Measurements from ENCODE around the gene RETREG2. TPM values are rescaled to one million over a fixed set of nuclear protein-coding genes. Genes with fewer than 3 reads are reported as not detected.

The RETREG2 gene
- total and polyA plus RNA-seq, 2 experiments from 2014 or later, result 13.2 to 41.8 TPM

DNA sequence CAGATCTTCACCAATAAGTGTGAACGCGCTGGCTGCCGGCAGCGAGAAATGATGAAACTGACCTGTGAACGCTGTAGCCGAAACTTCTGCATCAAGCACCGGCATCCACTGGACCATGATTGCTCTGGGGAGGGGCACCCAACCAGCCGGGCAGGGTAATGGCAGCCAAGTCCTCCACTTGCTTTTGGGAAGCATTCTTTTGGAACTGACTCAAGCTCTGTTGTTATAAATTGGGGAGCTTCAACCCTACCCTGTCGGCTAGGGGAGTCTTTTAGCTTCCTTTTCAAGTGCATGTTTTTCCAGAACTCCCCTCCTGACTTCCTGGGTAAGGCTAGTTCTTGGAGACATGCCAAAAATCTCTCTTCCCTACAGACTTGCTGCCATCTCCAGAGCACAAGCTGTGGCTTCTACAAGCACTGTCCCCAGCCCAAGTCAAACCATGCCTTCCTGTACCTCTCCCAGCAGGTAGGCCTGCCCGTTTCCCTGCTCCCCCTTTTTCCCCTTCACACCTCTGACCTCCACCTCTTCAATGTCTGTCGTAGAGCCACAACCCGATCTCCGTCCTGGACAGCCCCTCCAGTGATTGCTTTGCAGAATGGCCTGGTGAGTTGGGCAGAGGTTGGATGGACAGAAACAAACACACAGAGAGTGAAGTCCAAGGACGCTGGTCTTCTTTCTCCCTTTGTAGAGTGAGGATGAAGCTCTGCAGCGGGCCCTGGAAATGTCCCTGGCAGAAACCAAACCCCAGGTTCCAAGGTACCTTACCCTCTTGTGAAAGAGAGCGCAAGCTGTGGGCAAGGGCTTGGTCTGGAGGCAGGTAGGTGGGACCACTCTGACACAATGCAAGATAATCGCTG is 30.0 kb downstream of the RETREG2 start:
- Mint-ChIP-seq H3K27ac (no peak overlapping the region), H3K36me3 (ENCODE audit: low read depth) (peaks cover 40% of the 10 kb centered on the region), H3K9me3 (peaks cover 2% of the 10 kb centered on the region; the same call in 1 of the 3 replicates), H3K4me1 (peaks cover 13% of the 10 kb centered on the region; the same call in 2 of the 3 replicates), H3K4me3 (peak overlapping the region; percentile 88), H3K27me3 (ENCODE audit: insufficient read depth, low read depth, poor library complexity) (peaks cover 13% of the 10 kb centered on the region)
- ATAC-seq, result no peak
- Histone ChIP-seq H3K4me2 (peak overlapping the region; percentile 96; the same call in 1 of the 2 replicates), H3F3A (replicated peaks; ENCODE audit: low read depth) (peaks cover 15% of the 10 kb centered on the region; the same call in 1 of the 2 replicates), H3K27me3 (ENCODE audit: insufficient read depth) (no peaks in the 10 kb centered on the region), H3K79me2 (replicated peaks; ENCODE audit: insufficient read depth) (no peaks in the 10 kb centered on the region), H4K20me1 (replicated peaks; ENCODE audit: insufficient read depth) (no peaks in the 10 kb centered on the region; the same call in 1 of the 2 replicates), H3K9me2 (ENCODE audit: insufficient read depth) (no peaks in the 10 kb centered on the region), H2AFZ (no peak overlapping the region), H3K4me1 (ENCODE audit: insufficient read depth) (peaks cover 15% of the 10 kb centered on the region), H3K36me3 (ENCODE audit: insufficient read depth) (no peaks in the 10 kb centered on the region; the same call in 1 of the 2 replicates), H3K27ac (ENCODE audit: low read depth) (no peak overlapping the region; the same call in 1 of the 2 replicates), H3K4me3 (peak overlapping the region; percentile 84; the same call in 1 of the 2 replicates)
- no peak for TF ChIP-seq EZH2 (IDR thresholded peaks at IDR 0.05; ENCODE audit: low read depth, unreplicated experiment)
- TF ChIP-seq ZNF114 (CRISPR knock-in tag; IDR thresholded peaks at IDR 0.05), result no peak
- TF ChIP-seq, protein P1, sequence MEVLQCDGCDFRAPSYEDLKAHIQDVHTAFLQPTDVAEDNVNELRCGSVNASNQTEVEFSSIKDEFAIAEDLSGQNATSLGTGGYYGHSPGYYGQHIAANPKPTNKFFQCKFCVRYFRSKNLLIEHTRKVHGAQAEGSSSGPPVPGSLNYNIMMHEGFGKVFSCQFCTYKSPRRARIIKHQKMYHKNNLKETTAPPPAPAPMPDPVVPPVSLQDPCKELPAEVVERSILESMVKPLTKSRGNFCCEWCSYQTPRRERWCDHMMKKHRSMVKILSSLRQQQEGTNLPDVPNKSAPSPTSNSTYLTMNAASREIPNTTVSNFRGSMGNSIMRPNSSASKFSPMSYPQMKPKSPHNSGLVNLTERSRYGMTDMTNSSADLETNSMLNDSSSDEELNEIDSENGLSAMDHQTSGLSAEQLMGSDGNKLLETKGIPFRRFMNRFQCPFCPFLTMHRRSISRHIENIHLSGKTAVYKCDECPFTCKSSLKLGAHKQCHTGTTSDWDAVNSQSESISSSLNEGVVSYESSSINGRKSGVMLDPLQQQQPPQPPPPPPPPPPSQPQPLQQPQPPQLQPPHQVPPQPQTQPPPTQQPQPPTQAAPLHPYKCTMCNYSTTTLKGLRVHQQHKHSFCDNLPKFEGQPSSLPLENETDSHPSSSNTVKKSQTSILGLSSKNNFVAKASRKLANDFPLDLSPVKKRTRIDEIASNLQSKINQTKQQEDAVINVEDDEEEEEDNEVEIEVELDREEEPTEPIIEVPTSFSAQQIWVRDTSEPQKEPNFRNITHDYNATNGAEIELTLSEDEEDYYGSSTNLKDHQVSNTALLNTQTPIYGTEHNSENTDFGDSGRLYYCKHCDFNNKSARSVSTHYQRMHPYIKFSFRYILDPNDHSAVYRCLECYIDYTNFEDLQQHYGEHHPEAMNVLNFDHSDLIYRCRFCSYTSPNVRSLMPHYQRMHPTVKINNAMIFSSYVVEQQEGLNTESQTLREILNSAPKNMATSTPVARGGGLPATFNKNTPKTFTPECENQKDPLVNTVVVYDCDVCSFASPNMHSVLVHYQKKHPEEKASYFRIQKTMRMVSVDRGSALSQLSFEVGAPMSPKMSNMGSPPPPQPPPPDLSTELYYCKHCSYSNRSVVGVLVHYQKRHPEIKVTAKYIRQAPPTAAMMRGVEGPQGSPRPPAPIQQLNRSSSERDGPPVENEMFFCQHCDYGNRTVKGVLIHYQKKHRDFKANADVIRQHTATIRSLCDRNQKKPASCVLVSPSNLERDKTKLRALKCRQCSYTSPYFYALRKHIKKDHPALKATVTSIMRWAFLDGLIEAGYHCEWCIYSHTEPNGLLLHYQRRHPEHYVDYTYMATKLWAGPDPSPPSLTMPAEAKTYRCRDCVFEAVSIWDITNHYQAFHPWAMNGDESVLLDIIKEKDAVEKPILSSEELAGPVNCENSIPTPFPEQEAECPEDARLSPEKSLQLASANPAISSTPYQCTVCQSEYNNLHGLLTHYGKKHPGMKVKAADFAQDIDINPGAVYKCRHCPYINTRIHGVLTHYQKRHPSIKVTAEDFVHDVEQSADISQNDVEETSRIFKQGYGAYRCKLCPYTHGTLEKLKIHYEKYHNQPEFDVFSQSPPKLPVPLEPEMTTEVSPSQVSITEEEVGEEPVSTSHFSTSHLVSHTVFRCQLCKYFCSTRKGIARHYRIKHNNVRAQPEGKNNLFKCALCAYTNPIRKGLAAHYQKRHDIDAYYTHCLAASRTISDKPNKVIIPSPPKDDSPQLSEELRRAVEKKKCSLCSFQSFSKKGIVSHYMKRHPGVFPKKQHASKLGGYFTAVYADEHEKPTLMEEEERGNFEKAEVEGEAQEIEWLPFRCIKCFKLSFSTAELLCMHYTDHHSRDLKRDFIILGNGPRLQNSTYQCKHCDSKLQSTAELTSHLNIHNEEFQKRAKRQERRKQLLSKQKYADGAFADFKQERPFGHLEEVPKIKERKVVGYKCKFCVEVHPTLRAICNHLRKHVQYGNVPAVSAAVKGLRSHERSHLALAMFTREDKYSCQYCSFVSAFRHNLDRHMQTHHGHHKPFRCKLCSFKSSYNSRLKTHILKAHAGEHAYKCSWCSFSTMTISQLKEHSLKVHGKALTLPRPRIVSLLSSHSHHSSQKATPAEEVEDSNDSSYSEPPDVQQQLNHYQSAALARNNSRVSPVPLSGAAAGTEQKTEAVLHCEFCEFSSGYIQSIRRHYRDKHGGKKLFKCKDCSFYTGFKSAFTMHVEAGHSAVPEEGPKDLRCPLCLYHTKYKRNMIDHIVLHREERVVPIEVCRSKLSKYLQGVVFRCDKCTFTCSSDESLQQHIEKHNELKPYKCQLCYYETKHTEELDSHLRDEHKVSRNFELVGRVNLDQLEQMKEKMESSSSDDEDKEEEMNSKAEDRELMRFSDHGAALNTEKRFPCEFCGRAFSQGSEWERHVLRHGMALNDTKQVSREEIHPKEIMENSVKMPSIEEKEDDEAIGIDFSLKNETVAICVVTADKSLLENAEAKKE (CRISPR knock-in tag; IDR thresholded peaks at IDR 0.05), result no peak
- no peak for TF ChIP-seq POLR2AphosphoS5 (IDR thresholded peaks at IDR 0.05; ENCODE audit: low read depth)
- TF ChIP-seq, protein P2, sequence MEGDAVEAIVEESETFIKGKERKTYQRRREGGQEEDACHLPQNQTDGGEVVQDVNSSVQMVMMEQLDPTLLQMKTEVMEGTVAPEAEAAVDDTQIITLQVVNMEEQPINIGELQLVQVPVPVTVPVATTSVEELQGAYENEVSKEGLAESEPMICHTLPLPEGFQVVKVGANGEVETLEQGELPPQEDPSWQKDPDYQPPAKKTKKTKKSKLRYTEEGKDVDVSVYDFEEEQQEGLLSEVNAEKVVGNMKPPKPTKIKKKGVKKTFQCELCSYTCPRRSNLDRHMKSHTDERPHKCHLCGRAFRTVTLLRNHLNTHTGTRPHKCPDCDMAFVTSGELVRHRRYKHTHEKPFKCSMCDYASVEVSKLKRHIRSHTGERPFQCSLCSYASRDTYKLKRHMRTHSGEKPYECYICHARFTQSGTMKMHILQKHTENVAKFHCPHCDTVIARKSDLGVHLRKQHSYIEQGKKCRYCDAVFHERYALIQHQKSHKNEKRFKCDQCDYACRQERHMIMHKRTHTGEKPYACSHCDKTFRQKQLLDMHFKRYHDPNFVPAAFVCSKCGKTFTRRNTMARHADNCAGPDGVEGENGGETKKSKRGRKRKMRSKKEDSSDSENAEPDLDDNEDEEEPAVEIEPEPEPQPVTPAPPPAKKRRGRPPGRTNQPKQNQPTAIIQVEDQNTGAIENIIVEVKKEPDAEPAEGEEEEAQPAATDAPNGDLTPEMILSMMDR (conservative IDR thresholded peaks at IDR 0.05; ENCODE audit: low read depth in 2 of 2), result no peak
- TF ChIP-seq STAT1 (IDR thresholded peaks at IDR 0.05; ENCODE audit: unreplicated experiment), result no peak
- TF ChIP-seq, protein P3, sequence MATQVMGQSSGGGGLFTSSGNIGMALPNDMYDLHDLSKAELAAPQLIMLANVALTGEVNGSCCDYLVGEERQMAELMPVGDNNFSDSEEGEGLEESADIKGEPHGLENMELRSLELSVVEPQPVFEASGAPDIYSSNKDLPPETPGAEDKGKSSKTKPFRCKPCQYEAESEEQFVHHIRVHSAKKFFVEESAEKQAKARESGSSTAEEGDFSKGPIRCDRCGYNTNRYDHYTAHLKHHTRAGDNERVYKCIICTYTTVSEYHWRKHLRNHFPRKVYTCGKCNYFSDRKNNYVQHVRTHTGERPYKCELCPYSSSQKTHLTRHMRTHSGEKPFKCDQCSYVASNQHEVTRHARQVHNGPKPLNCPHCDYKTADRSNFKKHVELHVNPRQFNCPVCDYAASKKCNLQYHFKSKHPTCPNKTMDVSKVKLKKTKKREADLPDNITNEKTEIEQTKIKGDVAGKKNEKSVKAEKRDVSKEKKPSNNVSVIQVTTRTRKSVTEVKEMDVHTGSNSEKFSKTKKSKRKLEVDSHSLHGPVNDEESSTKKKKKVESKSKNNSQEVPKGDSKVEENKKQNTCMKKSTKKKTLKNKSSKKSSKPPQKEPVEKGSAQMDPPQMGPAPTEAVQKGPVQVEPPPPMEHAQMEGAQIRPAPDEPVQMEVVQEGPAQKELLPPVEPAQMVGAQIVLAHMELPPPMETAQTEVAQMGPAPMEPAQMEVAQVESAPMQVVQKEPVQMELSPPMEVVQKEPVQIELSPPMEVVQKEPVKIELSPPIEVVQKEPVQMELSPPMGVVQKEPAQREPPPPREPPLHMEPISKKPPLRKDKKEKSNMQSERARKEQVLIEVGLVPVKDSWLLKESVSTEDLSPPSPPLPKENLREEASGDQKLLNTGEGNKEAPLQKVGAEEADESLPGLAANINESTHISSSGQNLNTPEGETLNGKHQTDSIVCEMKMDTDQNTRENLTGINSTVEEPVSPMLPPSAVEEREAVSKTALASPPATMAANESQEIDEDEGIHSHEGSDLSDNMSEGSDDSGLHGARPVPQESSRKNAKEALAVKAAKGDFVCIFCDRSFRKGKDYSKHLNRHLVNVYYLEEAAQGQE (IDR thresholded peaks at IDR 0.05; ENCODE audit: unreplicated experiment), result no peak
- TF ChIP-seq ZNF331 (CRISPR knock-in tag; IDR thresholded peaks at IDR 0.05; ENCODE audit: low read depth), result no peak
- TF ChIP-seq CREB1 (CRISPR knock-in tag; IDR thresholded peaks at IDR 0.05; ENCODE audit: low read depth), result no peak
- no peak for TF ChIP-seq EZH2phosphoT487 (IDR thresholded peaks at IDR 0.05; ENCODE audit: unreplicated experiment)
- no peak for TF ChIP-seq NANOG (IDR thresholded peaks at IDR 0.05; ENCODE audit: borderline replicate concordance)
- TF ChIP-seq, protein P4, sequence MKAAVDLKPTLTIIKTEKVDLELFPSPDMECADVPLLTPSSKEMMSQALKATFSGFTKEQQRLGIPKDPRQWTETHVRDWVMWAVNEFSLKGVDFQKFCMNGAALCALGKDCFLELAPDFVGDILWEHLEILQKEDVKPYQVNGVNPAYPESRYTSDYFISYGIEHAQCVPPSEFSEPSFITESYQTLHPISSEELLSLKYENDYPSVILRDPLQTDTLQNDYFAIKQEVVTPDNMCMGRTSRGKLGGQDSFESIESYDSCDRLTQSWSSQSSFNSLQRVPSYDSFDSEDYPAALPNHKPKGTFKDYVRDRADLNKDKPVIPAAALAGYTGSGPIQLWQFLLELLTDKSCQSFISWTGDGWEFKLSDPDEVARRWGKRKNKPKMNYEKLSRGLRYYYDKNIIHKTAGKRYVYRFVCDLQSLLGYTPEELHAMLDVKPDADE (IDR thresholded peaks at IDR 0.05), result no peak
- no peak for DNase-seq (ENCODE audit: low spot score)

Measured in GM23338 (cell line).